Measurements from ENCODE around the gene WDTC1. TPM values are rescaled to one million over a fixed set of nuclear protein-coding genes. Genes with fewer than 3 reads are reported as not detected.
"Not testable (repeated sequence)": the region's sequence is repeated elsewhere in the genome, so short reads cannot be mapped to it uniquely, and the experiment has no call there.

Gene WDTC1
- total RNA-seq, 2 donors from 2014 or later: 22.7 to 28.3 TPM

GRCh38 chr1:27235827-27236226 lies 1.4 kb downstream of the WDTC1 start:
- H3K27ac ChIP-seq: peak overlapping the region in 3 of 4 donors; percentile 76 to 87 (median 84)
- H3K36me3 ChIP-seq (replicated peaks in 1 of 2; ENCODE audit: insufficient read depth in 1 of 2, low read depth in 2 of 2): no peaks in the 10 kb centered on the region
- no peak for TF ChIP-seq CTCF (IDR thresholded peaks at IDR 0.05)
- TF ChIP-seq POLR2A (IDR thresholded peaks at IDR 0.05): no peak
- H3K4me1 ChIP-seq: peaks cover 19% of the 10 kb centered on the region
- no peak for DNase-seq
- no peak for ATAC-seq
- intact Hi-C loops (cut with DNase I): no loop called here
- H3K4me3 ChIP-seq: peak overlapping the region in 1 of 2 donors; percentile 93
- H3K9me3 ChIP-seq: no peaks in the 10 kb centered on the region
- no peaks in the 10 kb centered on the region for H3K27me3 ChIP-seq
- WGBS, 2 donors: 30 to 34% methylated on average over 7 of the region's 7 CpGs

GRCh38 chr1:27237112-27237511 lies 2.7 kb downstream of the WDTC1 start:
- H3K36me3 ChIP-seq (replicated peaks in 1 of 2; ENCODE audit: insufficient read depth in 1 of 2, low read depth in 2 of 2): no peaks in the 10 kb centered on the region
- ATAC-seq (no peak), DNase-seq (no peak)
- intact Hi-C loops (cut with DNase I): no loop called here
- H3K4me3 ChIP-seq: no peak overlapping the region
- TF ChIP-seq POLR2A (IDR thresholded peaks at IDR 0.05): no peak
- H3K27ac ChIP-seq: no peak overlapping the region
- H3K27me3 ChIP-seq: no peaks in the 10 kb centered on the region
- 75 to 96% methylated on average over 4 of the region's 4 CpGs for WGBS, 2 donors
- no peaks in the 10 kb centered on the region for H3K9me3 ChIP-seq
- H3K4me1 ChIP-seq: peaks cover 24% of the 10 kb centered on the region

- intact Hi-C loops (cut with DNase I): no loop called here
- Histone ChIP-seq H3K4me3 (no peak overlapping the region), H3K27me3 (no peaks in the 10 kb centered on the region), H3K27ac (no peak overlapping the region), H3K36me3 (replicated peaks in 1 of 2; ENCODE audit: insufficient read depth in 1 of 2, low read depth in 2 of 2) (no peaks in the 10 kb centered on the region), H3K9me3 (no peaks in the 10 kb centered on the region), H3K4me1 (peaks cover 24% of the 10 kb centered on the region)
- TF ChIP-seq POLR2A (IDR thresholded peaks at IDR 0.05) (no peak), CTCF (IDR thresholded peaks at IDR 0.05) (no peak)
- no peak for DNase-seq
- no peak for ATAC-seq
Measured at GRCh38 chr1:27238032-27238431, 3.6 kb downstream of the WDTC1 start.

- Histone ChIP-seq H3K36me3 (replicated peaks in 1 of 2; ENCODE audit: insufficient read depth in 1 of 2, low read depth in 2 of 2) (no peaks in the 10 kb centered on the region), H3K4me1 (peaks cover 9% of the 10 kb centered on the region), H3K27me3 (no peaks in the 10 kb centered on the region), H3K27ac (no peak overlapping the region), H3K9me3 (no peaks in the 10 kb centered on the region), H3K4me3 (no peak overlapping the region)
- ATAC-seq (no peak), DNase-seq (no peak)
- intact Hi-C loops (cut with DNase I): no loop called here
- TF ChIP-seq POLR2A (IDR thresholded peaks at IDR 0.05): no peak
- no peak for TF ChIP-seq CTCF (IDR thresholded peaks at IDR 0.05)
- 99 to 100% methylated on average over 4 of the region's 4 CpGs for WGBS, 2 donors
Measured at GRCh38 chr1:27241677-27242076, 7.2 kb downstream of the WDTC1 start.

- intact Hi-C loops (cut with DNase I); H3K4me3 ChIP-seq; DNase-seq; H3K4me1 ChIP-seq; H3K36me3 ChIP-seq (replicated peaks in 1 of 2; ENCODE audit: insufficient read depth in 1 of 2, low read depth in 2 of 2); H3K27me3 ChIP-seq; ATAC-seq; H3K9me3 ChIP-seq; H3K27ac ChIP-seq: not testable (repeated sequence)
- 92 to 97% methylated on average over 5 of the region's 5 CpGs for WGBS, 2 donors
Measured at GRCh38 chr1:27243665-27244064, 9.2 kb downstream of the WDTC1 start.

GRCh38 chr1:27246194-27246593 lies 11.8 kb downstream of the WDTC1 start:
- intact Hi-C loops (cut with DNase I): no loop called here

More at GRCh38 chr1:27246194-27246593, 11.8 kb downstream of the WDTC1 start:
- H3K9me3 ChIP-seq: no peaks in the 10 kb centered on the region
- WGBS, 2 donors: 89 to 97% methylated on average over 1 of the region's 1 CpG
- H3K27ac ChIP-seq: no peak overlapping the region
- H3K36me3 ChIP-seq (replicated peaks in 1 of 2; ENCODE audit: insufficient read depth in 1 of 2, low read depth in 2 of 2): no peaks in the 10 kb centered on the region
- no peak for ATAC-seq
- no peak overlapping the region for H3K4me3 ChIP-seq
- no peak for DNase-seq
- H3K4me1 ChIP-seq: peaks cover 2% of the 10 kb centered on the region
- TF ChIP-seq CTCF (IDR thresholded peaks at IDR 0.05) (no peak), POLR2A (IDR thresholded peaks at IDR 0.05) (no peak)
- H3K27me3 ChIP-seq: no peaks in the 10 kb centered on the region

Data from body of pancreas (tissue), 4 donors.